AG20443 (cell line): ENCODE measurements around the gene MGRN1.

Experiments used
- DNase-seq: peaks from one replicate; pipeline ENCODE4 v3.0.0; 2012; ENCODE audit warnings: low spot score, mixed read lengths

Gene MGRN1

GRCh38 chr16:4624015-4624826, at the start of gene MGRN1:
TSS of gene MGRN1 (plus strand) at chr16:4624826. CDS start at chr16:4624961, 135 bp downstream.
- DNase-seq: peak; percentile 96

DNA sequence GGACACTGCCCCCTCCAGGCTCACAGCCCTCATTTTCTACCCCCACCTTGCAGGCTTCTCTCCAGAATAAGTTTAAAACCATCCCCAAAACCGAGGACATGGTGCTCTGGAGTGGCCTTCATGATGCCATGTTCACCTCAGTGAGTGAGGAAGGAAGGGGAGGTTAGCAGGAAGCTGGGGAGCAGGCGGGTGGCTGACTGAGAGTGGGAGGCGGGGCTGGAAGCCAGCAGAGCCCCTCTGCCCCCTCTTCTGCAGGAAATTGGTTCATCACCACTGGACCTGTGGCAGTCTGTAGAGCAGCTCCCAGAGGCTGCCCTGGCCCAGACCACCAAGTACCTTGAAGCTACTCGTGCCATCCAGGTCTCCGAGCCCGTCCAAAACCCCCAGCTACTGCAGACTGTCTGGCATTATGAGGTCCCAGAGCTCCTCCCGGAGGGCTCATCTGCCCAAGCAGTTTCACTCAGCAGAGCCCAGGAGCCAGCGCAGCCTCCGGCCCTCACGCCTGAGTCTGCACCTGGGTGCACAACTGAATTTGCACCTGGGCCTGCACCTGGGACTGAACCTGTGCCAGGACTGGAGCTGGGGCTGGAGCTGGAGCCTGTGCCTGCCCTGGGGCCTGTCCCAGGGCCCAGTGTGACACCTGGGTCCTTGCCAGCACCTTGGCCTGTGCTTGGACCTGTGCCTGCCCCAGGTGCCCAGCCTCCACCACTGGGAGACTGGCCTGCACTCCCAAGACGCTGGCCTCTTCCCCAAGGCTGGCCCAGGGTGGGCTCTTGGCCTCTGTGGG, 49.5 kb upstream of the MGRN1 start:
- peak; percentile 5 for DNase-seq

DNA sequence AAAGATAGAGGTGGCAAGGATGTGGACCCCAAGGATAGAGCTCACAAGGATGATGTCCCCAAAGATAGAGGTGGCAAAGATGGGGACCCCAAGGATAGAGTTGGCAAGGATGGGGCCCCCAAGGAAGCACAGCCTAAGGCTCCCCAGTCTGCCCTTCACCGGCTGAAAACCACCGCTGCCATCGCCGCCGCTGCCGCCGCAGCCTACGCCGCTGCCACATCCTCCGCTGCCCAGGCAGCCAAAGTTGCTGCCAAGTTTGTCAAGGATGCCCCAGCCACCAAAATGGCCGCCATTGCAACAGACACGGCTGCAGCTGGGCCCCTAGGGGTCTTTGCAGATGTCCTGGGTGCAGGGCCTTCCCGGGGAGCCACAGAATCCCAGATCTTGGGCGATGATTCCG, 48.6 kb upstream of the MGRN1 start:
- no peak for DNase-seq

- DNase-seq: no peak
These were observed 45.6 kb upstream of the MGRN1 start for GRCh38 chr16:4578961-4579530.

- DNase-seq: peak; percentile 33
These were observed 44.4 kb upstream of the MGRN1 start for GRCh38 chr16:4580250-4580649.

- no peak for DNase-seq
These were observed 40.7 kb upstream of the MGRN1 start for GRCh38 chr16:4583906-4584305.

- DNase-seq: no peak
These were observed 38.3 kb upstream of the MGRN1 start for GRCh38 chr16:4586291-4586690.

- DNase-seq: no peak
These were observed 36.2 kb upstream of the MGRN1 start for GRCh38 chr16:4588386-4588785.

DNA sequence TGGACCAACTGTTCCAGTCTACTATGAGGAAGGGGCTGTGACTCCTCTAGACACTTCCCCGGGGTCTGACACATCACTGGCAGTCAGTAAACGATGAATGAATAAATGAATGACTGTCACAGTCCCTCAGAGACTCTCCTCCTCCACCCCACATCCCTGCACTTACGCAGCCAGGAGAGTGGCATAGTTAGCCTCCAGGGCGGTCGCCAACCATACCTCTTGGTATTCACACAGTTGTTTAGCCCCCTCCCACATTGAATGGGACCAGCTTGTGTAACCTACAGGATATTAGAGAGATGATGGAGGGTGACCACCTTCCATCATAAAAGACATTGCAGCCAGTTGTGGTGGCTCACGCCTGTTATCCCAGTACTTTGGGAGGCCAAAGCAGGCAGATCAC, 35.7 kb upstream of the MGRN1 start:
- DNase-seq: no peak

GRCh38 chr16:4591191-4591590, 33.4 kb upstream of the MGRN1 start:
- DNase-seq: no peak

DNA sequence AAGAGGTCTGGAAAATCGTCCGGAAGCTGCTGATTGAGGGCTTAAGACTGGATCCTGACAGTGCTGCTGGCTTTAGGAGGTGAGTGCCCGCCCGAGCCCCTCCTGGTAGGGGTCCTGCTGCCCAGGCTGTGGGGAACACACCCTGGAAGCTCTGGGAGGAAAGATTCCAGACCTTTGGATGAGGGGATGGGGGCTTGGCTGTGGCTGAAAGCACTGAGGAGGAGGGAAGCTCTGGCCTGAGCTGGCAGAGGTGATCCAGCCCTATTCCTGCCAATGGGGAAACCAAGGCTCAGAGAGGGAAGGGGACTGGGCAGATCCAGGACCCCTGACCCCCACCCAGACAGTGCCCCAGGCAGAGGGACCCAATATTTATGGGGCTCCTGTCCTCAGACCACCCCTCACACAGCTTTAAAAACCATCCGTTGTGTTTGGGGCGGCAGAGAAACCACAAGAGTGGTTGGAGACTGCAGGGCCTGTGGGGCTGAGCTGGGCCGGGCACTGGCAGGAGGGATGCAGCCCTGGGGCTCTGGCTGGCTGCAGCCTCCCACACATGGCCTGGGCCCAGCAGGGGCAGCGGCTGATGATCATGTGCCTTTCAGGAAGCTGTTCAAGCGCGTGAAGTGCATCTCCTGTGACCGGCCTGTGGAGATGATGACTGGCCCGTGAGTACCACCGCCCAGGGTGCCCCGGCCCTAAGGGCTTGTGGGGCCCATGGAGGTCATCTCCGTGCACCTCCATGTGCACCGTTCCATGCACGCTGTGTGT, 32.7 kb upstream of the MGRN1 start:
- no peak for DNase-seq

DNA sequence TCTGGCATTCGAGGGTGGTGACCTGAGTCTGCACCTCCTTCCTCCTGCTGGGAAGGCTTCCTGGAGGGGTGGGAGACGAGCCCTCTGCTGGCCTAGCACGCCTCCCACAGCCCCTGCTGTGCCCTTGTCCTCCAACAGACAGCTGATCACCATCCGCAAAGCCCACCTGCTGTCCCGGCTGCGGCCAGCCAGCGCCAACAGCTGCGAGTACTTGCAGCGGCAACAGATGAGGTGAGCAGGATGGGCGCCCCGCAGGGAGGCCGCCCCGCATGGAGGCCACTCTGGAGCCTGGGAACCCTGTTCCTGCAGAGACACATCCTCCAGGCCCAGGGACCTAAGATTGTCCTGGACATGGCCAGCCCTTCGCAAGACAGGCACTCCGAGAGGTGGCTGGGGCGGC, 31.5 kb upstream of the MGRN1 start:
- no peak for DNase-seq

DNA sequence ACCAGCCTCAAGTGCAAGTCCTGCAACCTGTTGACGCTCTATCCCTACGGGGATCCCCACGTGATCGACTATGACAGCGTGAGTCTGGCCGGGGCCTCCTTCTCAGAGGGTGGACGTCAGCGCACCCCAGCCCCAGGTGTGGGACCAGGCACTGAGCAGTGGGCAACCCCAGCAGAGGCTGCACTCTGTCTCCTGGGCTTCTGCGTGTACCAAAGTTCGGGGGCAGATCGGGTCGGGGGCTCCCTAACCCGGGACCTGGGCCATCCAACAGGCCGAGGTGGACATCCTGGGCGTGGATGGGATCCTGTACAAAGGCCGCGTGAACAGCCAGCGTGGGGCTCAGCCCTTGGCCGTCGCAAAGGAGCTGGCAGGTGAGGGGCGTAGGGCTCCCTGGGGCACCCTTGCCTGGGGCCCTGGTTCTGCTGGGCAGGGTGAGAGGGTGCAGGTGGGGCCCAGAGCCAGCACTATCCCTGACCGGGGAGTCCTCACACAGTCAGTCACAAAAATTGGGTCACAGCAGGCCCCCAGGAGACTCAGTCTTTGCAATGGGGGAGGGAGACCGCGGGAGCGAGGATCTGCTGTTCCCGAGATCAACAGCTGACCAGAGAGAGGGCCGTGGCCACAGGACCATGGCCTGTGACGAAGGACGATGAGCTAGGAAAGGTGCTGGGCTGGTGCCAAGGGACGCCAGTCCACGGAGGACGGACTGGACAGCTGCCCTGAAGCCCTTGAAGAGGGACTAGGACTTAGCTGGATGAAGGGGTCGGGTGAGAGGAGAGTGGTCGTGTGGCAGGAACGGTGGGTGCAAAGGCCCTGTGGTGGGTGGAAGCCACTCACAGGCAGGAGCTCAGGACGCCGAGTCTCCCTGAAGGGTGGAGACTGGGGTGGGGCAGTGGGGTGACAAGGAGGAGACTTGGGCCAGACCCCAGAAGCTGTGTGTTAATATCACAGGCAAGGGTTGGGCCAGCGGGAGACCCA, 29.9 kb upstream of the MGRN1 start:
- no peak for DNase-seq

- no peak for DNase-seq
These were observed 27.5 kb upstream of the MGRN1 start for GRCh38 chr16:4597174-4597573.

GRCh38 chr16:4599037-4599436, 25.6 kb upstream of the MGRN1 start:
- no peak for DNase-seq

GRCh38 chr16:4599545-4599944, 25.1 kb upstream of the MGRN1 start:
- DNase-seq: no peak

DNA sequence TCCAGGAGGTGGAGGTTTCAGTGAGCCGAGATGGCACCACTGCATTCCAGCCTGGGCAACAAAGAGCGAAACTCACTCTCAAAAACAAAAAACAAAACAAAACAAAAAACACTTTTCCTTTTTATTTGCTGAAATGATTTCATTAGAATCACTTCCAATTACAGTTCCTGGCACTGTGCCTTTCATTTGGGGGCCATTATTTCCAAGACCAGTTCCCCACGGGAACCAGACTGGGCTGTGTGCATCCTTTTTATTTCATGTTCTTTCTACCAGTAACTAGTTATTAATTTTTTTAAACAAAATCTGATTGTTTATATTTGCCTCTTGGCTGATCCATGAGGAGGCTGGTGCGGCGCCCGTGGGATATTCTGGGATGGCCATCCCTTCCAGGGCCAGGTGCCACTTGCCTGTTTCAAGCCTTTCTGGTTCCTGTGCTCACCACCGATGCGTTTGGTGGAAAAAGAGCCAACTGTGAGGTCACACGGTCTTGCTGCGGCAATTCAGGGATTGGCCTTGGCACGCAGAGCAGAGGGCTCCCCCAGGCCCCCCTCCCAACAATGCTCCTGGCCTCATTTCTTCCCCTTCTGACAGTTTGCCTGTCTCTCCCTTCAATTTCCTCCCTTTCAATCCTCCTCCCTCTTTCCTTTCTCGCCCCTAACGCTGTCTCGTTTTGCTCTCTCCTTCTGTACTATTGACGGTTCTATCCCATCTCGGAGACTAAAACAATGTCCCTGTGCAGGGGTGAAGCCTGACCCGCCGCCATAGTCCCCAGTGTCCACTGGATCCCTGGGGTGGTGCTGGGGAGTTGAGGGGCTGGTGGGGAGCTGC, 23.4 kb upstream of the MGRN1 start:
- peak; percentile 43 for DNase-seq

- DNase-seq: no peak
These were observed 22.8 kb upstream of the MGRN1 start for GRCh38 chr16:4601864-4602186.

- no peak for DNase-seq
These were observed 22.3 kb upstream of the MGRN1 start for GRCh38 chr16:4602331-4602730.

GRCh38 chr16:4603624-4604170, 20.9 kb upstream of the MGRN1 start:
- no peak for DNase-seq
